Stimulated activated CD4-positive, alpha-beta T cell treated with anti-CD3 and anti-CD28 coated beads, TNF-alpha, amount 100 ng/mL, for 48 hours (primary cell): ENCODE data around the gene CD101.

Experiments used
- DNase-seq, 3 donors: peaks; one replicate each; pipeline ENCODE4 v3.0.0-alpha.2; 2020; ENCODE audit warnings: low read depth in 3 of 3

CD101 gene

DNA sequence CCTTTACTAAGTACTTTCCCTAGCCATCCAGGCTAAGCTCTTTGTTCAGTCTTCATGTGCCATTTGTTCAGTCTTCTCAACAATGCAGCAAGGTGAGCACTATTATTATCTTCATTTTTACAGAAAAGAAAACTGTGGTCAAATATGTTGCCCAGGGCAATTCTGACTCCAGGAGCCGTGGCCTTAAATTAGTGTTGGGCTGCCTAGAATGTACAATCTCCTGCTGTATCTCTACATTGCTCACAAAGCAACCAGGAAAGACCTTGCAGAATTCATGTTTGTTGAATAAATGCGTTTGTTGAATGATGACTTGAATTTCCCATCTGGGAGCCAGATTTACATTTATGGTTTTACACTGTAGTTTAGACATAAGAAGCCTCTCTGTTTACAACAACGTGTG, 14.2 kb downstream of the CD101 start:
- DNase-seq: no peak

DNA sequence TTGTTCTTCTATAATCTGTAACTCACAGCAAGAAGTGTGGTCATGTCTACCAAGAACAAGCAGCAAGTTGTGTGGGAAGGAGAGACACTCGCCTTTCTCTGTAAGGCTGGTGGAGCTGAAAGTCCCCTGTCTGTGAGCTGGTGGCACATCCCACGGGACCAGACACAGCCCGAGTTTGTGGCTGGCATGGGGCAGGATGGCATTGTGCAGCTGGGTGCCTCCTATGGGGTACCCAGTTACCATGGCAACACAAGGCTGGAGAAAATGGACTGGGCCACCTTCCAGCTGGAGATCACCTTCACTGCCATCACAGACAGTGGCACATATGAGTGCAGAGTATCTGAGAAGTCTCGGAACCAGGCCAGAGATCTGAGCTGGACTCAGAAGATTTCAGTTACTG, 15.5 kb downstream of the CD101 start:
- DNase-seq: no peak

DNA sequence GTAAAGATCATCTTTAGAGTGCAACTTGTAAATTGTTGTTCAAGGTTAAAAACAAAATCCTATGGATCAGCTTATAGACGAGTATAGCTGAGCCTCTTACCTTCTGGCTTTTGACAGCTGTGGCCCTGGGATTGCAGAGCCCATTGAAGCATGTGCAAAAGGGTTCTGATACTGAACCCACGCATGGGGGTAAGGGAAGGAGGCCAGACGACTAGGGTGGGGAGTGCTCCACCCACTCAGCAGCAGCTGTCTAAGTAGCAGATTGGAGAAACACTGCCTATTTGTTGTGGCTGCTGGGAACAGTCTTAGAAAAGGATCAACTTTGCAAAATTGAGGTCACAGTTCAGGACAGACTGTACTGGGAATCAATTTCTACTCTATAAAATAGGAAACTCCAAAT, 16.1 kb downstream of the CD101 start:
- DNase-seq: no peak

DNA sequence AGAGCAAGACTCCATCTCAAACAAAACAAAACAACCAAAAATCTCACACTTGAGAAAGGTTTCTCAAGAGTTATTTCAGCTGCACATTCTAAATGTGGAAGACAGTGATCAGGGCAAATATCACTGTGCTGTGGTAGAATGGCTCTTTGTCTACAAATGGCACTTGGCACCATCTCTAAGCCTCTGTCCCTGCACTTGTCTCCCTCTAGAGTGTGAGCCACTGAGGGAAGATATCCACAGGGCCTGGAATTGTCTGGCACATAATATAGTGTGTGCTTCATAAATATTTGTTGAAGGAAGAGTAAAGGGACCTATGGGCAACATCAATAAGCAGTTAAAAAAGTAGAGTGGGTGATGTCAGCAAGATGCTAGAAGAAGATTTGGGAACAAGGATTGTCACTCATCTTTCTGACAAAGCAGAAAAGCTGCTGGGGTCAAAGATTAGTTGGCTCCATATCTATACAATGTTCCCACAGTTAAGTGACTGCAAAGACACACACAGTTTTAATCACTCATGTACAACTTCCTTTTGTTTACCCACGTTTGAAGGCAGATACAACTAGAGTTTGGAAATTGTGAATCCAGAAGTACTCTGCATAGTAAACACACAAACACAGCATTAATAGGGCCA, 19.1 kb downstream of the CD101 start:
- DNase-seq: no peak

DNA sequence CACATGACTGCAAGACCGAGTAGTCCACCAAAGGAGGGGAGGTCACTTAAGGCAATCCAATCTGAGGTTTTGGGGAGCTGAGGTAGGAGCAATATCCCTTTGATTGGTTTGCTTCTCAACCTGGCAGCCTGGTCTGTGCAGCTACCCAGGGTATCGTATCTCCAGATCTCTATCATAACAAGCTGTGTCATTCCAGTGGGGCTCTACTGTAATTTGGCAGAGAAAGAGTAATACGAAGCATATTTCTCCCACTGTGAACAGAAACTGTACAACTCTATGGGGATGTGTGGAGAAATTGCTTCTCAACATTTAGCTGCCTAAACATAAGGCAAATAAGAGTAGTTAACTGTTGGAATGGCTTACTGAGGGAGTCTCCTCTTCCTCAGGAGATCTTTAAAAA, 20.6 kb downstream of the CD101 start:
- DNase-seq: no peak

DNA sequence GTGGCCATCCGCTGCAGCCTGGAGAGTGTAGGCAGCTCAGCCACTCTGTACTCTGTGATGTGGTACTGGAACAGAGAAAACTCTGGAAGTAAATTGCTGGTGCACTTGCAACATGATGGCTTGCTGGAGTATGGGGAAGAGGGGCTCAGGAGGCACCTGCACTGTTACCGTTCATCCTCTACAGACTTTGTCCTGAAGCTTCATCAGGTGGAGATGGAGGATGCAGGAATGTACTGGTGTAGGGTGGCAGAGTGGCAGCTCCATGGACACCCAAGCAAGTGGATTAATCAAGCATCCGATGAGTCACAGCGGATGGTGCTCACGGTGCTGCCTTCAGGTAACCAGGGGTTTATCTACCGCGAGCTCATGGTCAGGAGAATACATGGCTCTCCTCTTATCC, 24.0 kb downstream of the CD101 start:
- no peak for DNase-seq

DNA sequence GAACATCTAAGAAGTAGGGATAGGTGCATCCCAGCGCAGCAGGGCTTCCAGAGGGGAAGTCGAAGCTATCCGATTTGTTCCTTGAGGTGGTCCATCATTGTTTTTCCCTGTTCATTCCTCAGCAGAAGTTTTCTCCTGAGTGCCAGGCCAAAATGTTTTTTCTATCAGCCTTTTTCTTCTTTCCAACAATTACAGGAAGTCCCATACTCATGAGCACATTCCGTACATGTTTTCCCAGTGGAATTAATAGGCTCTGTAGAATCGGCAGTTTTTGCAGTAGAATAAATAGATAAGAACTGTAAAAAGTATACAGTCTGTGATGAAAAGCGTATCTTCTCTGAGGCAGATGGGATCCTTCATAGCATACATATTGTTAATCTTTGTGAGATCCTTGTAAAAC, 24.8 kb downstream of the CD101 start:
- DNase-seq: no peak

DNA sequence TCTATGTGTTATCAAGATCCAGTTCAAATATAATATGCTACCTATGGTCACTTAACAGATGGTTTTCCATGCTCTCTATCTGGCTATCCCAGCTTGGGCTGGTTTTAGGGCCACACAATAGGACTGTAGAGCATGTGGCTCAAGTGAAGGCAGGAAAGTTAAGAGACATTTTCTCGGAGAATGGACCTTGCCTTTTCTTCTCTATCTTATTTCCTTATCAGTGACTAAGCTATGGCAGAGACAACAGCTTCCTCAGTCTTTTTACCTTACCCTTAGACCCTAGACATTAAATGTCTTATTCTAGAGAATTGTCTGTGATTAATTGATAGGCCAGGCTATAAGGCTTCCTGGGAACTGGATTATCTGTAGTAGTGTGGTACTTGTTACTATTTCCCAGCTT, 28.1 kb downstream of the CD101 start:
- no peak for DNase-seq

DNA sequence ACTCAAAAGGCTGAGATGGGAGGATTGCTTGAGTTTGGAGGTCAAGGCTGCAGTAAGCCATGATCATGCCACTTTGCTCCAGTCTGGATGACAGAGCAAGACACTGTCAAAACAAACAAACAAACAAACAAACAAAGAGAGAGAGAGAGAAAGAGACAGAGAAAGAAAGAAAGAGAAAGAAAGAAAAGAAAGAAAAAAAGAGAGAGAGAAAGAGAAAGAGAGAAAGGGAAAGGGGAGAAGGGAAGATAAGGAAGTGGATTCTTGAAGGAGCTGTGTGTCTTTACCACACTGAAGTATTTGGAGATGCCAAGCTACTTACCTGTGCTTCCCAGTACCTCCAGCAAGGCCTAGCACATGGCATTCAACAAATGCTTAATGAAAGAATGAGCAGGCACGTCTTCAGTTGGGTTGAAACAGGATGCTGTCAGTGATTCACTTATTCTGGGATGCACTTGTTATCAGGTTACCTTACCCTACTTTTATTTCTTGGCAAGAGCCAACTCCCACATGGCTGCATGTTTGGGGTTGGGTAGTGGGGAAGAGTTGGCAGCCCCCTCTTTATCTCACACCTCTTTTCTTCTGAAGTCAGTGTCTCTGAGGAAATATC, 28.8 kb downstream of the CD101 start:
- DNase-seq: no peak

DNA sequence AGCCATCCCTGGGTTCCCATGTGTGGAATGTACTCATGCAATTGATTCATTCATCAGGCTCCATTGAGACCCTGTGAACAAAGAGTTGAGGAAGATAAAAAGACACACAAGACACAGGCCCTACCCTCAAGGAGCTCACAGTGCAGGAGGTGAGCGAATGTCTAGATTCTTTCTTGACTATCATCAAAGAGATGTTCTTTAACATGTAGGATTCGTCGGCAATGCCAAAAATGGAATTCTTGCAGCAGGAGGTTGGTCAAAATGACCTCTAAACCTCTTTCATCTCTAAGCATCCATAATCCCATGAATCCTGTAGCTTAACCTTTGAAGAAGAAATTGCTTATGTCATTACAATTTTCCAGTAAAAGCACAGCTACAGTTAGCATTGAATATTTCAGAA, 30.7 kb downstream of the CD101 start:
- no peak for DNase-seq

DNA sequence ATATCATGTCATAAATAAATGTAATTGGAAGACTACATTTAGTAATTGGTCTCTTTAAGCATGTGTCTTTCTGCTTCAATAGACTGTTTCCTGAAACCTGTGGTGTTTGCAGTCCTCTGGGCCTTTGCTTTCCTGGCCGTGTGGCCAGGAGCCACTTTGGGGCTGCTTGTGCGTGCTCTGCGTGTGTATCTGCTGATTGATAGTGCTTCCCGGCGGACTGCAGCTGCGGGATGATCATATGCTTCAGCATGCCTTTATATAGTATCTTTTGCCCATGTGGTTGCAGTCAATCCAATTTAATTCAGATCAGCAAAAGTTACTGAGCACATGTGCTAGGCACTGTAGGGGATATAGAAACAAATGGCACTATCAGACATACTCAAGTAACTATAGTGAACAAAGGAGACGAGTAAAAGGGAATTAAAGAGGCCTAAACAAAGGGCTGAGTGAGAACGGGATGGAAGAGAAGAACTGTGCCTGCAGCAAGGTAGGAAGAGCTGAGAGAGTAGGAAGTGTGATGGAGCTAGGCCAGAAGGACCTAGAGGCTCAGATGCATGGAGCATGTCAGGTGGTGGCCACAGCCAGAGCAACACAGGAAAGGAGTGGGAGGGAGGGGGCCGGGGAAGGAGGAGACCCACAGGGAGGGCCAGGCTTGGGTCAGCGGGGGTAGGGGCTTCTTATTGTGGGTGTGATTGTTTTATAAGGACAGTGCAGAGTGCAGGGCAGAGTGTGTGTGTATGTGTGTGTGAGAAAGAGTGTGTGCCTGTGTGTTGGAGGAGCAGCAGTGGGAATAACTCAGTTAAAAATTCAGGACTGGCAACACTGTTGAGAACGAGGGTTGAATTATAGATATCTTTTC, 31.4 kb downstream of the CD101 start:
- no peak for DNase-seq

DNA sequence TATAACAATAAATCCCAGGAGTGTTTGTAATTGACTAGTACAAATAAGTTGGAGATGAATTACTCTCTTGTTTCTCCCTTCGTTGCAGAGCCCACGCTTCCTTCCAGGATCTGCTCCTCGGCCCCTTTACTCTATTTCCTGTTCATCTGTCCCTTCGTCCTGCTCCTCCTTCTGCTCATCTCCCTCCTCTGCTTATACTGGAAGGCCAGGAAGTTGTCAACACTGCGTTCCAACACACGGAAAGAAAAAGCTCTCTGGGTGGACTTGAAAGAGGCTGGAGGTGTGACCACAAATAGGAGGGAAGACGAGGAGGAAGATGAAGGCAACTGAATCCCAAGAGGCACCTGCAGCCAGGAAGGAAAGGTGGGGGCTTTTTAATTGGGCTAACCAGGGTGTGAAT, 32.2 kb downstream of the CD101 start:
- DNase-seq: no peak

DNA sequence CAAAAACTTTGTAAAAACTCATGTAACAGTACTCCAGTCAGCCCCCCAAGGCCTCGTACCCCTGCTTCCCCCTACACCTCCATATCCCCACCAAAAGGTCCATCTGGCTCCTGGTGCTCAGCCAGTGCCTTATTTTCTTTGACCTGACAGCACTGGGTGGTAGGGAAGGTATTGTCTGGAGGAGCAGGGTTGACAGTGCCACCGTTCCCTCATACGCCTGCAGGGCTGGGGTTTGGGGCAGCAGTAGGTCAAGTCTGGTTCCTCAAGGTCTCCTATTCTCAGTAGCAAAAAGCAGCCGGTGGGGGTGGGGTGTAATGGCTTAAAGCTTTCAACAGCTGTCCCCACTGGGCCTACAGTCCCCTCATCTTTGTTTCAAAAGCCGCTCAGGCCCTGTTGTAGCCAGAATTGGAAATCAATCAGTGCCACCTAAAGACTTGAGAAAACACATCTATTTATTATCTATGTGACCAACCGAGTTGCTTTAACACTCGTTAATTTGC, 33.3 kb downstream of the CD101 start:
- DNase-seq: no peak

DNA sequence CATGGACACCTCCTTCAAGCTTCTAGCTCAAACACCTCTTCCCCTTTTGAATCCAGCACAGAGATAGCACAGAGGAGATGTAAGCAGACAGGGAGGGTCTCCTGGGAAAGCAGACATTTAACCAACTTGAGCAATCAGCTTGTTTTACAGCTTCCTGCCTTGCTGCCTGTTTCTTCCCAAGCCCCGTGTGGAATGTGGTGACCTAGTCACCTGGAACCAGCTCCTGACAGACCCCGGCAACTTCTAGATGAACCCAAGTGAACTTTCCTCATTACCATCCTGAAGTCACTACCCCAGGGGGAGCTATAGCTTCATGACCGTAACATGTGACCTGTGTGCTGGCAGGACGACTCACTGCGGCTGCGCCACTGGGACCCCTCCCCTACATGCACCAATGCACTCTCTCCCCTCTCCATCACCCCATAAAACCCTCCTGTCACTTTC, 34.5 kb downstream of the CD101 start:
- no peak for DNase-seq

DNA sequence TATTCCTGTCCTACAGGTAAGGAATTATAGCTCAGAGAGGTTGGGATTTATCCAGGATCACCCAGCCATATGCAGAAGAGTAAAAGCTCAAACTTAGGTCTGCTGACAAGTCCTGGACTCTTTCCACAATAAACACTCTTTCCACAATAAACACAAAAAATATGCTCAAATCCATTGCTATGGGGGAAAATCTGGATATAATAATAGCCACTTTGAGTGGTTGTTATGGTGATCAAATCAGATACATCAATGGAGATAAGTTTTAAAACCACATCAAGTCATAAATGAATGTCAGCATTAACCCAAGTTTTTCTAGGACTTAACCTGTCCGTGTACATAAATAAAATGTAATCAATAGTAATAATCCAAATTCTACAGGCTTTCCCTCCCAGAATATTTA, 36.2 kb downstream of the CD101 start:
- no peak for DNase-seq

DNA sequence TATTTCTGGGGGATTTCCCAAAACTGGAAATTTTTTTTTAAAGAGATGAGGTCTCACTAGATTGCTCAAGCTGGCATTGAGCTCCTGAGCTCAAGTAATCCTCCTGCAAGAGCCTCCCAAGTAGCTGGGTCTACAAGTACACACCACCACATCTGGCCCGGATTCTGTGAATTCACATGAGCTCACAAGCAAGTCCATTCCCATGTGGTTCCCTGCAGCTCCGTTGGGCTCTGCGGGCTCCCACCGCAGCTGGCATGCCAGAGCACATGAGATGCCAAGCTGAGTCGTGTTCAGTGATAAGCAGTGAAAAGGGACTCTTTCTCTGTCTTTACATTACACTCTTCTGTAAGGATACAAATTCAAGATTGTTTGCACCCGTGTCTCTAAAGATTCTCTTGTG, 36.7 kb downstream of the CD101 start:
- no peak for DNase-seq

DNA sequence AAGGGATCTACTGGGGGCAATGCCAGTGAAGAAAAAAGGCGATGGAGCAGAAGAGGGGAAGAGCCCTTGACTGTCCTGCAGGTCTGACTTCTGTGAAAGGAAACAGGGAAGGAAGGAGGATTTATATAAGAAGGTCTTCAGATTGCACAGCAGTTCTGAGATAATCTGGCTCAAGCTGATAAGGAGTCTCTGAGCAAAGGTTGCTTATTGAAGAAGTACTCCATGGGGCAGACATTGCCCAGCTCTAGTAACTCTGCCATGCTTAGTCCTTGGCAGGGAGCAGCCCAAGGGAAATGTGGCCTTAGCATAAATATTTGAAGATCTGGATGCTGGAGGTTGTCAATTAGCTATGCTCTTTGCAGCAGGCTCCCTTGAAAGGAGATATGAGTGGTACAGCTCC, 42.7 kb downstream of the CD101 start:
- no peak for DNase-seq

DNA sequence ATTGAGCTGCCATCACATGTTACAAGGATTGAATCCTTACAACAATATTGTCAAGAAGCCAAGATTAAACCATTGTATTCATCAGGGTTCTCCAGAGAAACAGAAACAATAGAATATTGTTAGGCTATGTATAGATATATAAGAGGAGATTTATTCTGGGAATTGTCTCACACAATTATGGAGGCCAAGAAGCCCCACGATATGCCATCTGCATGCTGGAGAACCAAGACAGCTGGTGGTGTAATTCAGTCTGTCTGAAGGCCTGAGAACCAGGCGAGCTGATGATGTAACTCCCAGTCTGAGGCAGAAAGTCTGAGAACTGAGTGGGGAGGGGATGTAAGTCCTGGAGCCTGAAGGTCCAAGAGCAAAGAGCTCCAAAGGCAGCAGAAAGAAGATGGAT, 44.1 kb downstream of the CD101 start:
- DNase-seq: no peak

DNA sequence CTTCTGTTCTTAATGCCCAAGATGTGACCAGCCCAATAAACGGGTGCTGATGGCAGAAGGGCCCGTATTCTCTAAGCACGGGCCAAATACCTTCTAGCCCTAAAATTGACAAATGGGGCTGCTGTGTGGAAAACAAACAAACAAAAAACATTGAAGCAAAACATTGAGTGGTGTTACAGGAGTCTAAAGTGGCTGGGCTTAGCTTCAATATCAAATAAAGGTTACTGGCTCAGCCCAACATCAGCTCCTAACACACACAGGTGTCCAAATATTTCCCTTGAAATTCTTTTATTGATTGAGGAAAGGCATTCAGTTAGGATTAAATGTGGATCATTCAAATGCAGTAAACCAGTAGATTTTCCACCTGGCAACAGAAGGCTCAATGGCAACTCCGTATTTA, 45.2 kb downstream of the CD101 start:
- DNase-seq: no peak

DNA sequence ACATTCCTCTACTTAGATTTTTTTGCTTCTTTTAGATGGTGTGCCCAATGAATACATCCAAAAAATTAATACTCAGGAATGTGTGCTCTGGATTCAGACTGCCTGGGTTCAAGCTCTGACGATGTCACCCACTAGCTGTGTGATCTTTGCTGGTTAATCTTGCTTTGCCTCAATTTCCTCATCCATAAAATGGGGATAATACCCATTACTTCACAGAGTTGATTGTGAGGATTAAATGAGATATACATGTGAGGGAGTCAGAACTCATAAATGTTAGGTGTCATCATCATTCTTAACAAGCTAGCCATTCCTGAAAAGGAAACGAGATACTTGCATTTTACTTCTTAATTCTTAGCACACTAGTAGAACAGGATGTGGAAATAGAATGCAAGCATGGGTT, 45.7 kb downstream of the CD101 start:
- no peak for DNase-seq

DNA sequence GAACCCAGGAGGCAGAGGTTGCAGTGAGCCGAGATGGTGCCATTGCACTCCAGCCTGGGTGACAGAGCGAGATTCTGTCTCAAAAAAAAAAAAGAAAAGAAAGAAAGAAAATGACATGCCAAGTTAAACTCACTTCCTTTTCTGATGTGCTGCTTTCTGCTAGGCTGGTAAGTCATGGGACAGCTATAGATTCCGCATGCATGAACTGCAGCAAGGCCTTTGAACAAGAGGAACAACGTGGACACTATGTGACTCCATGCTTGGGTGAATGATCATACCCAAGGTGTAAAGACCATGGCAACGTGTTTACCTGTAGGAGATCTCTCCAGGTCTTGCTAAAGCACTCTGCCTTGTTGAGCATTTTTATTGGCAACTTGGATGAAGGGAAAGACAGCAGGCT, 48.3 kb downstream of the CD101 start:
- no peak for DNase-seq

DNA sequence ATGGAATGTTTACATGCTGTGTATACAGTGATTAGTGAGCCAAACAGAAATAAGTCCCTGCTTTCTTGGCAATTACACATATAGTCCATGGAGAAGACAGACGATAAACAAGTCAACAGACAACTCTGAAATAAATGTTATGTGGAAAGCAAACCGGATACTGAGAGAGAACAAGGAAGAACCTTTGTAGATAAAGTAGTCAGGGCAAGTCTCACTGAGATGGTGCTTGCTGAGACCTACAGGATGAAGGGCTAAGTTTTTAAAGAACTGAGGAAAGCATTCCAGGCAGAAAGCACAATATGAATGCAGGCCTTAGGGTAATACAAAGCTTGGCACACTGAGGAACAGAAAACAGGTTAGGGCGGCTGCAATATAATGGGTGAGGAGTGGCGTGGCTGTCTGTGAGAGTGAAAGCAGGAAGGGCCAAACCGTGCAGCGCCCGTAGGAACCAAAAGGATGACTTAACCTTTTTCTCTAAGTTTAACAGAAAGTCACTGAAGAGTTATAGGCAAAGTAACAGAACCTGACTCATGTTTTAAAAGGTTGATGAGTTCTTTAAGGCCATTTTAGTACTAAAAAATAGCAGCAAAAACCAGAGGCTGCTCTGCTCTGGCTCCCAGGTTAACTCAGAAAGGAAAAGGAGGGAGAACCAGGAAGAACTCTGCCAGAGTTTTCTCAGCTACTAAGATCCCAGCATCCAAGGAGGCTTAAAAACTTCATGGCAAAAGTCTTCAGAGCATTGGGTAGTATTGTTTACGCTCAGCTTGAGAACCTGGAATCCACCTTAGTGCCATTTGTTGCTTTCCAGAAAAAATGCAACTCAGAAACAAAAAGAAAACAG, 49.9 kb downstream of the CD101 start:
- no peak for DNase-seq
